ENCODE data around the gene GRAMD4.

GRAMD4 gene

DNA sequence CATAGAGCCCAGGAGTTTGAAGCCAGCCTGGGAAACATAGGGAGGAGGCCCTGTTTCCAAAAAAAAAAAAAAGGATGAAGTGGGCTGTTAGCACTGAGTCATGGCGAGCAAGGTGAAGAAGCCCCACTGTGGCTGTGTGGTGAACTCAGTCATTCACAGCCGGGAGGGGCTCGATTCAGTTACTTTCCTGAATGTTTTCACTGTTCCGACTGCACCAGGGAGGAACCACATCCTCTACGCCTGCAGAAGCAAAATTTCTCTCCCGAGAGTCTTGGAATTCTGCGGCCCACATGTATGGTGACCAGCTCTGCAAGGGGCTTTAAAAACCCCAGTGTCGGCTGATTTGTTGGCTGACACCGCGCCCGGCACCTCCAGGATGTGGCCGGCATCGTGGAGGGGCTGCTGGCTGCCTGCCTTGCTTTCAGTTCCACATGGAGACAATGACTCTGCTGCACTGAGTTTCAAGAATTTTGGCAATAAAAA lies 27.8 kb upstream of the GRAMD4 start:
- no peak for TF ChIP-seq EZH2 (IDR thresholded peaks at IDR 0.05; ENCODE audit: borderline replicate concordance, low read length)
- Histone ChIP-seq H2AFZ (ENCODE audit: low read length) (no peak overlapping the region), H3F3A (ENCODE audit: insufficient read depth, low read length) (no peaks in the 10 kb centered on the region), H3K27me3 (ENCODE audit: insufficient read depth, low read length) (no peaks in the 10 kb centered on the region), H3K9ac (ENCODE audit: low read length) (peak overlapping the region; percentile 32; the same call in 1 of the 2 replicates), H3K4me2 (ENCODE audit: low read length) (peak overlapping the region; percentile 40), H3K4me1 (ENCODE audit: insufficient read depth, low read length, severe bottlenecking) (peaks cover 61% of the 10 kb centered on the region), H3K9me2 (ENCODE audit: low read depth, low read length) (no peaks in the 10 kb centered on the region), H3K79me2 (ENCODE audit: insufficient read depth, low read length) (no peaks in the 10 kb centered on the region), H3K27ac (ENCODE audit: low read depth, low read length, poor library complexity, severe bottlenecking) (peak overlapping the region; percentile 67), H3K9me3 (ENCODE audit: low read length) (no peaks in the 10 kb centered on the region), H3K4me3 (ENCODE audit: low read depth, low read length, poor library complexity, severe bottlenecking) (peak overlapping the region; percentile 27), H4K20me1 (ENCODE audit: insufficient read depth, low read length) (no peaks in the 10 kb centered on the region), H3K36me3 (ENCODE audit: insufficient read depth, low read length) (no peaks in the 10 kb centered on the region)

DNA sequence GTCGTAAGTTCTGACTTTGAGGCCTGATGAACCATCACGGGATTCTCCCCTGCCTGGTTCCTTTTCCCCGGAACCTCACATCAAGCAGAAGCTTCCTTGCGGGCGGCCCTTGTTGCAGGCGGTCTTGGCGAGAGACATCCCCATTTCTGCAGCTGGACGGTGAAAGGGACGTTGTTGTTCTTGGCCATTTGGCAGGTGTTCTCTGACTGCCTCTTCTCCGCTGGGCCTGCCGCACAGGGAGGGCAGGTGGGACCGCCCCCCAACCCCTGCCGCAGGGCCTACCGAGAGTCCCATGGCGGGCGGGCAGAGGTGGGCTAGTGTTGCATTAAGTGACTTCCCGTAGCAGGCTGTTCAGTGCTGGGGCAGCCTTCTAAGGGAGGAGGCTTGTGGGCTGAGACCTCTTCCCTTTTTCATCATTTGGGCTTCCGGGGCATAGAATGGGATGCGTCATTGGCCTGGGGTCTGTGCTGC lies 26.9 kb upstream of the GRAMD4 start:
- Histone ChIP-seq H3K4me3 (ENCODE audit: low read depth, low read length, poor library complexity, severe bottlenecking) (peak overlapping the region; percentile 27), H3K9me2 (ENCODE audit: low read depth, low read length) (no peaks in the 10 kb centered on the region), H3K4me2 (ENCODE audit: low read length) (peak overlapping the region; percentile 40), H3K4me1 (ENCODE audit: insufficient read depth, low read length, severe bottlenecking) (peaks cover 53% of the 10 kb centered on the region), H3K79me2 (ENCODE audit: insufficient read depth, low read length) (no peaks in the 10 kb centered on the region), H3K27me3 (ENCODE audit: insufficient read depth, low read length) (no peaks in the 10 kb centered on the region), H2AFZ (ENCODE audit: low read length) (no peak overlapping the region), H3K9me3 (ENCODE audit: low read length) (no peaks in the 10 kb centered on the region), H3K27ac (ENCODE audit: low read depth, low read length, poor library complexity, severe bottlenecking) (peak overlapping the region; percentile 67), H4K20me1 (ENCODE audit: insufficient read depth, low read length) (no peaks in the 10 kb centered on the region), H3K9ac (ENCODE audit: low read length) (peak overlapping the region; percentile 32; the same call in 1 of the 2 replicates), H3F3A (ENCODE audit: insufficient read depth, low read length) (no peaks in the 10 kb centered on the region), H3K36me3 (ENCODE audit: insufficient read depth, low read length) (no peaks in the 10 kb centered on the region)
- TF ChIP-seq EZH2 (IDR thresholded peaks at IDR 0.05; ENCODE audit: borderline replicate concordance, low read length): no peak

DNA sequence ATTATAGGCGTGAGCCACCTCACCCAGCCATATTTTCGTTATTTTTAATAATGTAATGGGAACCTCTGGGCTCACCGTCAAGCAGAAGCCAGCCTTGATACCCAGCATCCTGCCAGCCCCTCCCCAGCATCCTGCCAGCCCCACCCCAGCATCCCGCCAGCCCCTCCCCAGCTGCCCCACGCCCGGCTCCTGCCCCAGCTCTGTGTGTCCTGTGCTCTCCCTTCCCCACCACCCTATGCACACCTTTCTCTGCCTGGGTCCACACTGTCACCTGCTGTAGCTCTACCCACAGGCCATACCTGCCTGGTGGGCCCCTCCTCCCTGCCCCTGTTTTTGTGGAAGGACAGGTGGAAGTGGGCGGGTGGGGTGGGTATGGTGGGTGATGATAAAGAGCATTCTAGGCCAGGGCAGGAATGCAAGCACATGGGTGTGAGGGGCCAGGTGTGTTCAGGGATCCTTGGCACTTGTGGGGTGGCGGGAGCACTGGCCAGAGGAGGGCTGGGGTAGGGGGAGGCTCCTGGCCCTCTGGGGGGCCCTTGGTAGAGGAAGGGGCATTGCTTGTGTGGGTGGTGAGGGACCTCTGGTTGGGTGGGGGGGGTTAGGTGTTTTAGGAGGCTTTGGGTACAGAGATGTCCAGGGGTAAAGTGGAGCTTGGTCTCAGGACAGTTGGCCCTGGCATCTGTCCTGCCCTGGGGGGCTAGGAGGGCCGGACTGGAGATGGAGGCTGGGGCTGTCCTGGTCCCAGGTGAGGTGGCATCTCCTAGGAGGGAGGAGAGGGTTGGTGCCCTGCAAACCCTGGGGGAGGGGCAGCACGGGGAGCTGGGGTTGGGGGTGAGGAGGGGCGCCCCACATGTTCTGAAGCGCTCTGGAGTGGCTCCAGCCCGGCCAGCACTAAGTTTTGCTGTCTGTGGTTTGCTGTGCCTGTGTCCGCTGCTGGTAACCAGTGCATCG lies 25.9 kb upstream of the GRAMD4 start:
- no peaks in the 10 kb centered on the region for H3K27me3 ChIP-seq (ENCODE audit: insufficient read depth, low read length)
- no peaks in the 10 kb centered on the region for H3K36me3 ChIP-seq (ENCODE audit: insufficient read depth, low read length)
- H3K79me2 ChIP-seq (ENCODE audit: insufficient read depth, low read length): no peaks in the 10 kb centered on the region
- H3K9me3 ChIP-seq (ENCODE audit: low read length): no peaks in the 10 kb centered on the region
- no peaks in the 10 kb centered on the region for H3F3A ChIP-seq (ENCODE audit: insufficient read depth, low read length)
- H3K4me1 ChIP-seq (ENCODE audit: insufficient read depth, low read length, severe bottlenecking): peaks cover 43% of the 10 kb centered on the region
- H4K20me1 ChIP-seq (ENCODE audit: insufficient read depth, low read length): no peaks in the 10 kb centered on the region
- no peak overlapping the region for H3K4me3 ChIP-seq (ENCODE audit: low read depth, low read length, poor library complexity, severe bottlenecking)
- no peak overlapping the region for H3K27ac ChIP-seq (ENCODE audit: low read depth, low read length, poor library complexity, severe bottlenecking)
- H2AFZ ChIP-seq (ENCODE audit: low read length): no peak overlapping the region
- TF ChIP-seq, protein P1, sequence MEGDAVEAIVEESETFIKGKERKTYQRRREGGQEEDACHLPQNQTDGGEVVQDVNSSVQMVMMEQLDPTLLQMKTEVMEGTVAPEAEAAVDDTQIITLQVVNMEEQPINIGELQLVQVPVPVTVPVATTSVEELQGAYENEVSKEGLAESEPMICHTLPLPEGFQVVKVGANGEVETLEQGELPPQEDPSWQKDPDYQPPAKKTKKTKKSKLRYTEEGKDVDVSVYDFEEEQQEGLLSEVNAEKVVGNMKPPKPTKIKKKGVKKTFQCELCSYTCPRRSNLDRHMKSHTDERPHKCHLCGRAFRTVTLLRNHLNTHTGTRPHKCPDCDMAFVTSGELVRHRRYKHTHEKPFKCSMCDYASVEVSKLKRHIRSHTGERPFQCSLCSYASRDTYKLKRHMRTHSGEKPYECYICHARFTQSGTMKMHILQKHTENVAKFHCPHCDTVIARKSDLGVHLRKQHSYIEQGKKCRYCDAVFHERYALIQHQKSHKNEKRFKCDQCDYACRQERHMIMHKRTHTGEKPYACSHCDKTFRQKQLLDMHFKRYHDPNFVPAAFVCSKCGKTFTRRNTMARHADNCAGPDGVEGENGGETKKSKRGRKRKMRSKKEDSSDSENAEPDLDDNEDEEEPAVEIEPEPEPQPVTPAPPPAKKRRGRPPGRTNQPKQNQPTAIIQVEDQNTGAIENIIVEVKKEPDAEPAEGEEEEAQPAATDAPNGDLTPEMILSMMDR (IDR thresholded peaks at IDR 0.05; ENCODE audit: low read length): no peak
- H3K9ac ChIP-seq (ENCODE audit: low read length): no peak overlapping the region
- H3K4me2 ChIP-seq (ENCODE audit: low read length): no peak overlapping the region
- no peaks in the 10 kb centered on the region for H3K9me2 ChIP-seq (ENCODE audit: low read depth, low read length)

DNA sequence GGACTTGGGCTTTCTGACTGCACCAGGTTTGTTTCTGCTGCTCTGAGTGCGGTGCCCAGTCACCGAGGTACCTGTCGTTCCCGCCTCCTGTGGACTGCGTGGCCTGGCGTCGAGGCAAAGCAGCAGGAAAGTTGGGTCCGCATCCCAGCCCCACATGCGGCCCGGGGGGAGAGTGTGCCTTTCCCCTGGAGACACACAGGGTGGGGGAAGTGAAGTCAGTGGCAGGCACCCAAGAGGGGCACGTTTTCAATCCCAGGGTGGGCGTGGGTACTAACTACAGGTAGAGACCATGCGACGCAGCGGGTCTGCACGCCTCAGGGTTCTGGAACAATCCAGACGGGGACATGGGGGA lies 25.3 kb upstream of the GRAMD4 start:
- TF ChIP-seq EZH2 (IDR thresholded peaks at IDR 0.05; ENCODE audit: borderline replicate concordance, low read length): no peak
- TF ChIP-seq, protein P1 (IDR thresholded peaks at IDR 0.05; ENCODE audit: low read length): no peak
- H3K4me2 ChIP-seq (ENCODE audit: low read length): no peak overlapping the region

More for the DNA sequence above, 25.3 kb upstream of the GRAMD4 start:
- H3K4me3 ChIP-seq (ENCODE audit: low read depth, low read length, poor library complexity, severe bottlenecking): no peak overlapping the region
- no peaks in the 10 kb centered on the region for H3K36me3 ChIP-seq (ENCODE audit: insufficient read depth, low read length)
- H4K20me1 ChIP-seq (ENCODE audit: insufficient read depth, low read length): no peaks in the 10 kb centered on the region
- peaks cover 37% of the 10 kb centered on the region for H3K4me1 ChIP-seq (ENCODE audit: insufficient read depth, low read length, severe bottlenecking)
- H3K79me2 ChIP-seq (ENCODE audit: insufficient read depth, low read length): no peaks in the 10 kb centered on the region
- H3K27ac ChIP-seq (ENCODE audit: low read depth, low read length, poor library complexity, severe bottlenecking): no peak overlapping the region
- H3K27me3 ChIP-seq (ENCODE audit: insufficient read depth, low read length): no peaks in the 10 kb centered on the region; the same call in 1 of the 2 replicates
- no peak overlapping the region for H3K9ac ChIP-seq (ENCODE audit: low read length)
- no peak overlapping the region for H2AFZ ChIP-seq (ENCODE audit: low read length)
- no peaks in the 10 kb centered on the region for H3K9me2 ChIP-seq (ENCODE audit: low read depth, low read length)
- H3F3A ChIP-seq (ENCODE audit: insufficient read depth, low read length): no peaks in the 10 kb centered on the region
- H3K9me3 ChIP-seq (ENCODE audit: low read length): no peaks in the 10 kb centered on the region

Data from OCI-LY1 (cell line).